ENCODE measurements around the gene FAM222B.

The FAM222B gene

GRCh38 chr17:28777178-28777577 is 65.4 kb downstream of the FAM222B start:
- in situ Hi-C loops (cut with MboI; ENCODE audit: low sequenced_read_pairs) = no loop called here

- in situ Hi-C loops (cut with MboI; ENCODE audit: low sequenced_read_pairs) = no loop called here
Observed at GRCh38 chr17:28774206-28774605, 68.4 kb downstream of the FAM222B start.

- in situ Hi-C loops (cut with MboI; ENCODE audit: low sequenced_read_pairs) = no loop called here
Observed at GRCh38 chr17:28773736-28774135, 68.9 kb downstream of the FAM222B start.

GRCh38 chr17:28765038-28765437 is 77.6 kb downstream of the FAM222B start:
- in situ Hi-C loops (cut with MboI; ENCODE audit: low sequenced_read_pairs) = no loop called here

- in situ Hi-C loops (cut with MboI; ENCODE audit: low sequenced_read_pairs) = no loop called here
Observed at GRCh38 chr17:28763804-28764266, 78.8 kb downstream of the FAM222B start.

- in situ Hi-C loops (cut with MboI; ENCODE audit: low sequenced_read_pairs) = no loop called here
Observed at GRCh38 chr17:28763137-28763799, 79.3 kb downstream of the FAM222B start.

- in situ Hi-C loops (cut with MboI; ENCODE audit: low sequenced_read_pairs) = no loop called here
Observed at GRCh38 chr17:28760601-28761562, 81.7 kb downstream of the FAM222B start.

GRCh38 chr17:28759256-28759865 is 83.2 kb downstream of the FAM222B start:
- in situ Hi-C loops (cut with MboI; ENCODE audit: low sequenced_read_pairs) = no loop called here

GRCh38 chr17:28758411-28759121 is 84.0 kb downstream of the FAM222B start:
- in situ Hi-C loops (cut with MboI; ENCODE audit: low sequenced_read_pairs) = no loop called here

GRCh38 chr17:28756049-28756804 is 86.4 kb downstream of the FAM222B start:
- in situ Hi-C loops (cut with MboI; ENCODE audit: low sequenced_read_pairs) = no loop called here

- in situ Hi-C loops (cut with MboI; ENCODE audit: low sequenced_read_pairs) = no loop called here
Observed at GRCh38 chr17:28755486-28755885, 87.1 kb downstream of the FAM222B start.

- in situ Hi-C loops (cut with MboI; ENCODE audit: low sequenced_read_pairs) = no loop called here
Observed at GRCh38 chr17:28751600-28752366, 90.8 kb downstream of the FAM222B start.

GRCh38 chr17:28750178-28751047 is 92.2 kb downstream of the FAM222B start:
- in situ Hi-C loops (cut with MboI; ENCODE audit: low sequenced_read_pairs) = no loop called here

- in situ Hi-C loops (cut with MboI; ENCODE audit: low sequenced_read_pairs) = loop anchor here (25.0 kb wide), 1 partner anchor 363 kb away; no protein-coding TSS in a partner anchor
Observed at GRCh38 chr17:28749516-28750177, 92.9 kb downstream of the FAM222B start.

- in situ Hi-C loops (cut with MboI; ENCODE audit: low sequenced_read_pairs) = loop anchor here (25.0 kb wide), 1 partner anchor 363 kb away; no protein-coding TSS in a partner anchor
Observed at GRCh38 chr17:28748852-28749515, 93.6 kb downstream of the FAM222B start.

- in situ Hi-C loops (cut with MboI; ENCODE audit: low sequenced_read_pairs) = loop anchor here (25.0 kb wide), 1 partner anchor 364 kb away; no protein-coding TSS in a partner anchor
Observed at GRCh38 chr17:28747801-28748750, 94.5 kb downstream of the FAM222B start.
